Upper lobe of left lung (tissue), 4 donors: ENCODE data around the gene MKNK1.

Source experiments
- EP300 ChIP-seq, 4 donors: sonication (generic); formaldehyde crosslinking; IDR thresholded peaks; one replicate each; pipeline ENCODE4 v1.5.1; 2017; ENCODE audit warnings: antibody characterized with exemption in 4 of 4, control low read depth in 2 of 4
- POLR2A ChIP-seq, 4 donors: fragments of 450-650 bp; IDR thresholded peaks; one replicate each; pipeline ENCODE4 v1.5.1; 2016 to 2017; ENCODE audit warnings: antibody characterized with exemption in 4 of 4, mild to moderate bottlenecking in 2 of 4
- TF ChIP-seq, protein P1 (sequence below), 6 experiments: fragments of 450-650 bp in 4 of 6; fragments of 200-600 bp in 2 of 6; sonication (generic) in 2 of 6; IDR thresholded peaks; one replicate each; pipeline ENCODE4 v1.5.1; 2016 to 2019; ENCODE audit warnings: antibody characterized with exemption in 6 of 6

GRCh38 chr1:46525253-46525983 is 78.7 kb downstream of the MKNK1 start:
- TF ChIP-seq EP300 (IDR thresholded peaks at IDR 0.05) (no peak), POLR2A (IDR thresholded peaks at IDR 0.05) (no peak)
- TF ChIP-seq, protein P1, sequence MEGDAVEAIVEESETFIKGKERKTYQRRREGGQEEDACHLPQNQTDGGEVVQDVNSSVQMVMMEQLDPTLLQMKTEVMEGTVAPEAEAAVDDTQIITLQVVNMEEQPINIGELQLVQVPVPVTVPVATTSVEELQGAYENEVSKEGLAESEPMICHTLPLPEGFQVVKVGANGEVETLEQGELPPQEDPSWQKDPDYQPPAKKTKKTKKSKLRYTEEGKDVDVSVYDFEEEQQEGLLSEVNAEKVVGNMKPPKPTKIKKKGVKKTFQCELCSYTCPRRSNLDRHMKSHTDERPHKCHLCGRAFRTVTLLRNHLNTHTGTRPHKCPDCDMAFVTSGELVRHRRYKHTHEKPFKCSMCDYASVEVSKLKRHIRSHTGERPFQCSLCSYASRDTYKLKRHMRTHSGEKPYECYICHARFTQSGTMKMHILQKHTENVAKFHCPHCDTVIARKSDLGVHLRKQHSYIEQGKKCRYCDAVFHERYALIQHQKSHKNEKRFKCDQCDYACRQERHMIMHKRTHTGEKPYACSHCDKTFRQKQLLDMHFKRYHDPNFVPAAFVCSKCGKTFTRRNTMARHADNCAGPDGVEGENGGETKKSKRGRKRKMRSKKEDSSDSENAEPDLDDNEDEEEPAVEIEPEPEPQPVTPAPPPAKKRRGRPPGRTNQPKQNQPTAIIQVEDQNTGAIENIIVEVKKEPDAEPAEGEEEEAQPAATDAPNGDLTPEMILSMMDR (IDR thresholded peaks at IDR 0.05): no peak
